Activated T-cell treated with anti-CD3 and anti-CD28 coated beads, Interleukin-2, amount 50 U/mL, for 1 hour (primary cell): Measurements from ENCODE around the gene CREG1.
"Not testable (repeated sequence)": the region's sequence is repeated elsewhere in the genome, so short reads cannot be mapped to it uniquely, and the experiment has no call there.

Source experiments
- DNase-seq: peaks from one replicate; pipeline ENCODE4 v3.0.0-alpha.2; 2020

CREG1 gene

DNA sequence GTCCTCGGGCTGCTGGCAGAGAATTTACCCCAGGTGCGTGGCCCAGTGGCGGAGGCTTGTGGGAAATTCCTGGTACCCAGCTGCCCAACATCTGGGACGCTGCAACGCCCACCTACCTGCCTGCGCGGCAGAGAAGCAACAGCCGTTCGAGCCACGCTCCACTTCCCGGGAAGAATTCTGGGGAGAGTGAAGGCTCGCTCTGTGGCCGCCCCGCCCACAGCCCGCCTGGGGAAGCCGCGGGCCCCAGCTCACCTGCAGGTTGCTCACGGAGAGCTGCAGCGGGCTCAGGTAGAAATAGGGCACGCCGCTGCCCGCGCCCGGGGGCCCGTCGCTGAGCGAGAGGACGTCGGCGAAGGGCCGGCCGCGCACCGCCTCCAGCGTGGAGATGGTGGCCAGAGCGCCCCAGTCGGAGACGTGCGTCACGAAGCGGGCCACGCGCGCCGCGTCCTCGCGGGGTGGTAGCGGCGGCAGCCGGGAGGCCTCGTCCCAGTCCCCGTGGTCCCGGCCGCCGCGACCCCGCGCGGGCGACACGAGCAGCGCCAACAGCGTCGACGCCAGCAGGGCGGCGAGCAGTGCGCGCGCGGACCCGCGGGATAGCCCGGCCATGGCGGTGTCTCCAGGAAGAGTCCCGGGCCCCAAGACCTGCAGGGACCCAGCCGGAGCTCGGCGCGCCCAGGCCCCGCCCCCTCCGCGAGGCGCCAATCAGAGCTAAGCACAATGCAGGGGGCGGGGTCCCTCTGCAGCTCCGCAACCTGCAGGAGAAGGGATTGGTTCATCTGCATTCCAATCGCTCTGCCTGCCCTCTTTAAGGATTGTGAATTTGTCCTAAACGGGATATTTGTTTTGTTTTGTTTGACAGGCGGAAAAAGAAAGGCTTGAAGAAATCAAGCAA, at the start of gene CREG1:
TSS of gene CREG1 (minus strand) at position 627 of the 892 bp plus-strand sequence.
- DNase-seq = peak; percentile 90

DNA sequence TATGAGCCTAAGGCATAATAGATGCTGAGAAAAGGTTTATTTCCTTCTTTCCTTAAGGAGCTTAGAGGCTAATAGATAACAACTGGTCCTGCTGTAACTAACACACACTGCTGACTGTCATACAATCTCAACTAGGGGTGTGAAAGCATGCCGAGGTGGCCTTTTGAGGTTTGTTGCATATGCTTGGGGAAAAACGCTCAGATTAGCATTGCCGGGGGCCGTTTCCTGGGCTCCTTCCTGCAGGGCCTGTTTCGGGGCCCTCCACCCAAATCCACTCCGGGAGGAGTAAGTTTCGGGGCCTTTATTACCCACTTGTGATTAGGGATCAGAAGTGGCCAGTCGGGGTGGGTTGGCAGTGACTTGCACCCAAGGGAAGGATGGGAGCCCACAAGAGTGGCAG, 49.3 kb upstream of the CREG1 start:
- DNase-seq = no peak

DNA sequence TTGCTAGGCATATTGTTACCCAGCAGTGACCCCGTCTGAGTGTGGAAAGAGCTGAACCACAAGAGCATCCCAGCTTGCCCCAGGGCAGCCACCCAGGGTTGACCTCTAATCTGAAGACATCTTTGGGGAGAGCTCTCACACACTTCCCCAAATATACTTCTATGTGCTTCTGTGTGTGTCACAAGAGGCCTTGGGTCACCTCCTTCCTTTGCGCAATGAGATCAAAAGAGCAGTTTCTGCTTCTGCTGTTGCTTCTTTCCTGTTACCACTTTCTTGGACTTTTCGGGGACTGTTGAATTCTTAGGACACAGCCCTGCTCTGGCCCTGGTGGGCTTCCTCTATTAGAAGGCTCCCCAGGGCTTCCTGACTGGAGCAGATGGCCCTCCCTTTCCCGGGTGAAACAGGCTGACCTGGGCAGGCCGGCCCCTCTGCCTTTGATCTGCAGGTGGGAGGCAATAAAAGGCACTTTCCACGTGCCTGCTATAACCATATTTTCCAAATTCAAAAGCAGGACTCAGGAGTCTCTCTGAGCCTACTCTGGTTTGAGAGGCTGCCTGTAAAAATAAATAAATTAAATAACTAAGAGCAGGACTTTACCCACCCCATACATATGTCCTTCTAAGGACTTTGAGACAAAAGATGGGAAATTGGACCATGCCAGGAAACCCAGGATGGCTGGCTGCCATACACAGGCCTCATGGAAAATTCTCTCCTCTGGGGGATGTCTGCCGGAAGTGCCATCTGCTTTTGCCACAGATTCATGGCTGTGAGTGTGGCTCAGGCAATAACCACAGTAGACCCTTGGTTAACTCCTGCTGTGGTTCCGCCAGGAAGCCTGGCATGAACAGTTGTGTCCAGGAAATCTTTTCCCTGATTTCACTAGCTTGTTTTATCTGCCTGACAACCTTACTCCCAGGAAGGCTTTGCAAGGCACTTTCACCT, 48.2 kb upstream of the CREG1 start:
- DNase-seq = no peak

DNA sequence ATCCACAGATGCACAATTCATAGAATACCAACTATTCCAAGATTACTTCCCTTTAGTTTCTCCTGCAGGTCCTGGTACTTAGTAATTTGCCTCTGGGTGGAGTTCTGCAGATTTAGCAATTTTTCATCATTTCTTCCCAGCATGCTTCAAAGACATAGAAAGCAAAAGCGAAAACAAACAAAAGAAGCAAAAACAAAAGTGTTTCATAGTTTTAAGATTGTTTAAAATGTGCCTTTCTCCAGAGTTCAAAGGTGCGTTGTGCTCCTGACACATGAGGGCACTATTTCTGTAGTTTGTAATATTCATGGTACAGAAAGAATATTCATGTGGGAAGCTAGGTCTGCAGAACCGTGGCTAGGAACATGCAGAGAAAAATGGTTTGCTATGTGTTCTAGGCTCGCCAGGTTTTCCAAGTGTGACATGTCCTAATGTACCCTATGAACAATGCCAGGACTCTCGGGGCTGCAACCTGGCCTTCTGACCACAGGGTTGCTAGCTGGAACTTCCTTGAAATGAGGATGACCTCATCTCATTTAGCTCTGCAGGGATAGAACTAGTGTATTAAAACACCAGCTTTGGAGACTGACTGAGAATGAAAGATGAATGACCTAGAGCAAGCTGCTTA, 46.5 kb upstream of the CREG1 start:
- DNase-seq = no peak

DNA sequence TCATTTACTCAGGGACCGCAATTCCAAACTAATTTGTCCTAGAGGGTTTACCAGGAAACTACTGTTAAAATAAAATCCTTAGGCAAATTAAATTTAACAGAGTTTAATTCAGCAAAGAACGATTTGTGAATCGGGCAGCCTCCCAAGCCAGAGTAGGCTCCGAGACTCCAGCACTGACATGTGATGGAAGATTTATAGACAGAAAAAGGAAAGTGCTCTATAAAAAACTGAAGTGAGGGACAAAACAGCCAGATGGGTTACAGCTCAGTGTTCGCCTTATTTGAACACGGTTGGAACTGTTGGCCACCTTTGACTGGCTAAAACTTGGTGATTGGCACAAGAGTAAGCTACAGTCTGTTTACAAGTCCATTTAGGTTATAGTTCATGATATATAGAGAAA, 41.3 kb upstream of the CREG1 start:
- DNase-seq = no peak

DNA sequence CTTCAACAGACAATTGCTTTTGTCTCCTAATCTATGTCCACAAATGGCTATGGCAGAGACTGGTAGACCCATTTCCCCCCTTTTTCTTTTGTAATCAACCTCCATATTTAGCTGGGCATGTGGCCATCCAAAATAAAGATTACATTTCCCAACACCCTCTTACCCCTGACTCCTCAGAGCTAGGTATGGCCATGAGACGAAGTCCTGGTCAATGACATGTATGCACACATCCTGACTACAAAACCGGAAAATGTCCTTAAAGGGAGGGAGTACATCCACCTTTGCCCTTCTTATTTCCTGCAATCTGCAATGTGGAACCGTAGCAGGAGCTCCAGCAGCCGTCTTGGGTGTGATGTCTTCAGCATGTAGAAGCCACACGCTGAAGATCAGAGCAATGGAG, 40.3 kb upstream of the CREG1 start:
- no peak for DNase-seq

DNA sequence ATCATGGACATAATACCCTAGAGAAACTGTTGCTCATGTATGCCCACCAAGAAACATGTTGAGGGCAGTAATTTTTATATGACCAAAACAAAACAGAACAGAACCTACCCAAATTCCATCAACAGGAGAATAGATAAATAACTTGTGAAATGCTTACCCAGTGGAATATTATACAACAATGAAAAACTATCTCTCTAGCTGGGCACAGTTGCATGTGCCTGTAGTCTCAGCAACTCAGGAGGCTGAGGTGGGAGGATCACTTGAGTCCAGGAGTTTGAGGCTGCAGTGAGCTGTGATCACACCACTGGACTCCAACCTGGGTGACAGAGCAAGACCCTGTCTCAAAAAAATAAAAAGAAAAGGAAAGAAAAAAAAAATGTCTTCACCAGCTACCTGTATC, 38.9 kb upstream of the CREG1 start:
- no peak for DNase-seq

DNA sequence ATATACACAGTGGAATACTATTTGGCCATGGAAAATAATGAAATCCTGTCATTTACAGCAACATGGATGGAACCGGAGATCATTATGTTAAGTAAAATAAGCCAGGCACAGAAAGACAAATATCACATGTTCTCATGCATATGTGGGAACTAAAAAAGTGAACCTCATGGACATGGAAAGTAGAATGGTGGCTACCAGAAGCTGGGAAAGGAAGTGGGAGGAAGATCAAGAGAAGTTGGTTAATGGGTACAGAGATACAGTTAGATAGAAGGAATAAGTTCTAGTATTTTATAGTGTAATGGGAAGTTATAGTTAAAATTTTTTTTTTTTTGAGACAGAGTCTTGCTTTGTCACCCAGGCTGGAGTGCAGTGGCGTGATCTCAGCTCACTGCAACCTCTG, 34.8 kb upstream of the CREG1 start:
- no peak for DNase-seq

DNA sequence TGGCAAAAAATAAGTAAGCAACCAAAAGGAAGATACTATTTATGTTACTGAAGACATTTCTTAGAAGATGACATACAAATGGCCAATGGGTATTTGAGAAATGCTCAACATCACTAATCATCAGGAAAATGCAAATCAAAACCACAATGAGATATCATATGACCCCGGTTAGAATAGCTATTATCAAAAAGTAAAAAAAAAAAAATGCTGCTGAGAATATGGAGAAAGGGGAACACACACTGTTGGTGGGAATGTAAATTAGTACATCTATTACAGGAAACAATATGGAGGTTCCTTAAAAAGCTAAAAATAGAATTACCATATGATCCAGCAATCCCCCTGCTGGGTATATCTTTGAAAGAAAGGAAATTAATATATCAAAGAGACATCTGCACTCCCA, 34.3 kb upstream of the CREG1 start:
- DNase-seq = no peak

DNA sequence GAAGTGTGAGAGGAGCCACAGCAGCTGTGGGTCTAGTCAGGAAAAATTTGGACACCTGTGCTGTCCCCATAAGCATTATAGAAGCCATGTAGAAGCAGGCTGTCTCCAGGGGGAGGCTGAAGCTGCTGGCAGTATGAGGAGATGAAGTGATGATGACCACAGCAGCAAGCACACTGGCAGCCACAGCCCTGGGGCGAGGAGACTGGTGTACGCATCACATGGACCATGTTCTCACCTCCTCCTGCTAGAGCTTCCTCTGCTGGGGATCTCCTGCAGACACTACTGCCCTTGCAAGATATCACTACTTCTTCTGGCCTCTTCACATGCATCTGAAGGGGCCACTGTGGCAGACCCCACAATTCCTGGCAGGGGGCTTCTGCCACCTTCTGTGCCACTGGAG, 33.8 kb upstream of the CREG1 start:
- DNase-seq = no peak

DNA sequence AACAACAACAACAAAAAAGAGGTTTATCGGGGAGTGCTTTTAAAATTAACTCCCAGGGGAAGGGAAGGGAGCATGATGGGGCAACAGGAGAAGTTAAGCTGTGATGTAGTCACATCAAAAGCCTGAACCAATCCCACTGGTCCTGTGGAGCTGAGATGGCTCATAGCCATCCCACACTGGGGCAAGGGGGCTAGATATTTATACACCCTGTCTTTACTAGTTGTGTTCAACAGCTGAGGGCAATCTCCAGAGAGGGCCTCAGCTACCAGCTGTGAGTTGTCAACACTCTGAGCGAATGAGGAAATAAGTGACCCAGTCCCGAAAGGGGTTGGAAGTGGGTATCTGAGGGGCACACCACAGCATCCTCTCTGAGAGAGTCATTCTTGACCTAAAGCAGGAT, 31.0 kb upstream of the CREG1 start:
- DNase-seq = no peak

DNA sequence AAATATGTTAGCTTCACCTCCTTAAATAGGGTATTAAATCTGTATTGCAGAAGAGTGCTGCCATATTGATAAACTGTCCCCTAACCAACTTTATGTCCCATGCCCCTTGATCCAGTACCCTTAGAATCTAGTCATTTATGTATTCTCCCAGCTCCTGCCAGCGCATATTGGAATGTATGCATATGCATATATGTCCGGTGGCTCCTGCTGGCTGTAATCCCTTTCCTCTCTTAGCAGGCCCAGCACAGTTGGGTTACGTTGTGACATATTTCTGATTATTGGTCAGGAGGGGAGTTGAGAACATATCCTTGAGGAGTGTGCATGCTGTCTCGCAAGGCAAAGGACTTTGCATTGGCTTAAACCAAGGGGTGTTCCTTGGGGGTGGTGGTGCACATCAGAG, 29.2 kb upstream of the CREG1 start:
- DNase-seq = no peak

DNA sequence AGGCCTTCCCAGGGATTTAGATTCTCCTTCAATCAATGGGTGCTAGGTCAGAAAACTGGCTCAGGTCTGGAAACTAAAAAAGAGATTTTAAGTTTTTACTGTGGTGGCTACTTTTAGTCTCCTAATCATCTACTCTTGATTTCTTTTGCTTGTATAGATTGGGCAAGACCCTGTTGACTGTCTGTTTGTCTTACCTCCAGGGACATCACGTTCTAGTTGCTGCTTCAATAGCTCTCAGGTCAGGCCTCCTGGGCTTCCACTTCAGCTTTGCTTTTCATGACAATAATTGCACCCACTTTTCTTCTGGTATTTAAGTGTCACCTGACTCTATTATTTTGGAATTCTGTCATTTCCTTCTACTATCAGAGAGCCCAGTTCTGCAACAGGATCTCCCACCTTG, 28.5 kb upstream of the CREG1 start:
- no peak for DNase-seq

DNA sequence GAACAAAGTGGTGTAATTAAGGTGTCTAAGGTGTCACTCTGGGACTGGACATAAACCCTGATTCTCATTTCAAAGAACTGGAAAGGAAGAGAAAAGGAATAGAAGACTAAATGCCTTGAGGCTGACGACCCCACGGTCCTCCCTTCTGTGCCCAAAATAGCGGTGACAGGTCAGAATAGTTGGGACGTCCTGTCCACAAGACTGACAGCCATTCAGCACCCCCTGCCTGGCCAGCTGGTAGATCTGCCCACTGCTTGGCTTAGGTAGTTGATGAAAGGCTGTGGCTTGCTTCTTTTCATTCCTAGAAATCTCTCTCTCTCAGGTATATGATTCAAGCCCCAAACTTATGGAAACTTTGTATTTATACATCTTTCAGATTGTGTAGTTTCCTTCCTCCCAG, 26.4 kb upstream of the CREG1 start:
- no peak for DNase-seq

DNA sequence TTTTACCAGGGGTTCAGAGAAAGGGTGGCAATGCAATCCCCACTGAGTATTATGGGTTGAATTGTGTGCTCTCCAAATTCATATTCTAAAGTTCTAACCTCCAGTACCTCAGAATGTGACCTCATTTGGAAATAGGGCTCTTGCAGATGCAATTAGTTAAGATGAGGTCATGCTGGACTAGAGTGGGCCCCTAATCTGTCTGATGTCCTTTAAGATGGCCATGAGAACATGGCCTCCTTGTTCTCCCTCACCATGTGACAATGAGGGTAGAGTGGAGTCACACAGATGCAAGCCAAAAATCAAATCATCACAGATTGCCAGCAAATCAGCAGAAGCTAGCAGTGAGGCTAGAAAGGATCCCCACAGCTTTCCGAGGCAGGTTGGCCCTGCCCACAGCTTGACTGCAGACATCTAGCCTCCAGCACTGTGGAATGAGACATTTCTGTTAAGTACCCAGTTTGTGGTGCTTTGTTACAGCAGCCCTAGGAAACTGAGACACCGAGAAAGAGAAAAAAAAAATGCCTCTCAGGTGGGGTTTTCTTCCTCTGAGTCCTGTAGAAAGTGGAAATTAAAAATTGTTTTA, 25.5 kb upstream of the CREG1 start:
- DNase-seq = no peak

DNA sequence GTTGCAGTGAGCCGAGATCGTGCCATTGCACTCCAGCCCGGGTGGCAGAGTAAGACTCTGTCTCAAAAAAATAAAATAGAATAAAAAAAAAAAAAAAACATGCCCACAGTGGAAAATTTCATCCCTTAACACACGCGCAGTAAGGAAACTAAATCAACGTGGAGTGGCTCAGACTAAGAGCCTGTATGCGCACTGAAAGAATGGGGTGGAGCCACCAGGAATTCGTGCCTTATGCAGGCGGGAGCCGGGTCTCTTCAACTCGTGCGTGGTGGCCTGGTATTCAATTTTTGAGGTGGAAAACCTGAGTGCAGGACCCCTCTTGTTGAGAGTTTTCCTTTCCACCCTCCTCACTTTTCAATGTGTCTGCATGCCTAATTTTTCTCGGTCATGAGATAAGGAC, 22.1 kb upstream of the CREG1 start:
- DNase-seq = no peak

DNA sequence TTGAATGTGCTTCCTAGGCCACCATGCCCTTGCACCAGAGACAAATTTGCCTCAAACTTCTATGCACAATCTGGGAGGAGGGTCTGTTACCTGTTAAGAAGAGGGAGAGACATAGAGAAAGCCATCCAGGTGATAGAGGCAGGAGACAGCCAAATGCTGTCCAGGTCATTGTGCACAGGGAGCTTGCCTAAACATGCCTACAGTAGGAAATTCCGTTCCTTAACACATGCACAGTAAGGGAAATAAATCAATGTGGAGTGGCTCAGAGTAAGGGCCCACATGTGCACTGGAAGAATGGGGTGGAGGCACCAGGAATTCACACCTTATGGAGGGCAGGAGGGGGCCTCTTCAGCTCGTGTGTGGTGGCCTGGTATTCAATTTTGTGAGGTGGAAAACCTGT, 19.5 kb upstream of the CREG1 start:
- no peak for DNase-seq

DNA sequence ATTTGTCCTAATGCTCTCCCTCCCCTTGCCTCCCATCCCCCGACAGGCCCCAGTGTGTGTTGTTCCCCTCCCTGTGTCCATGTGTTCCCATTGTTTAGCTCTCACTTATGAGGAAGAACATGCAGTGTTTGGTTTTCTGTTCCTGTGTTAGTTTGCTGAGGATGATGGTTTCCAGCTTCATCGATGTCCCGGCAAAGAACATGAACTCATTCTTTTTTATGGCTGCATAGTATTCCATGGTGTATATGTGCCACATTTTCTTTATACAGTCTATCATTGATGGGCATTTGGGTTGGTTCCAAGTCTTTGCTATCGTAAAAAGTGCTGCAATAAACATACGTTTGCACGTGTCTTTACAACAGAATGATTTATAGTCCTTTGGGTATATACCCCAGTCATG, 17.1 kb upstream of the CREG1 start:
- DNase-seq = not testable (repeated sequence)

DNA sequence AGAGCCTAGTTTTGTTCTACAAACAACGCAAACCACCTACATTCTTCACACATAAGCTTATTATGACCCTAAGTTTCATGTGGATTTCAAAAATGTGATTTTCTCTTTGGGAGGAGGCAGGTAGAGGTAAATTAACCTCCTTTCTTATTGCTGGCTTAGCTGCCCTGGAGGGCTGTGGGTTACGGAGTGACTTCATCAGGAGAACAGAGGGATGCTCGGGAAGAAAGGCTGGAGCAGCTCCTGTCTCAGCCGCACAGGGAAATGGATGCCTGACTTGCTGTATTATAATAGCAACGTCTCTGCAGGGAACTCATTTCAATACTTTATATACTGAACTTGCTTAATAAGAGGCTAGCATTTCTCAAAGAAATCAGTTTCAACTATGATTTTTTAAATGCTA, 14.1 kb upstream of the CREG1 start:
- no peak for DNase-seq

DNA sequence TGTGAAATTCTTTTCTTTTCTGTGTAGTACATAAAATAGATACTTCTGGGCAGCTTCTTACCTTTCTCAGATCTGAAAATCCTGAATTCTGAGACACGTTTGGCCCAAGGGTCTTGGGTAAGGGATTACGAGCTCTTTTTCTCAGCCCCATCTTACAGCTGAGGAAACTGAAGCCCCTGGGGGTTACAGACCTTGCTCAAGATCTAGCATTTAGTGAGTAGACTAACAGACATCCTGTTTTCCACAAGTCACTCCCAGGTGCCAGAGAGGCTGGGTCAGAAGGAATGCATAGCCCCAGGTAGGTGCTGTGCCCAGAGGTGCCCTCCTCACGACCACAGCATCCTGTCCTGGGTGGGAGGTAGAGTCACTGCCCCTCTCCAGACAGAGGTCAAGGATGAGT, 13.2 kb upstream of the CREG1 start:
- no peak for DNase-seq

DNA sequence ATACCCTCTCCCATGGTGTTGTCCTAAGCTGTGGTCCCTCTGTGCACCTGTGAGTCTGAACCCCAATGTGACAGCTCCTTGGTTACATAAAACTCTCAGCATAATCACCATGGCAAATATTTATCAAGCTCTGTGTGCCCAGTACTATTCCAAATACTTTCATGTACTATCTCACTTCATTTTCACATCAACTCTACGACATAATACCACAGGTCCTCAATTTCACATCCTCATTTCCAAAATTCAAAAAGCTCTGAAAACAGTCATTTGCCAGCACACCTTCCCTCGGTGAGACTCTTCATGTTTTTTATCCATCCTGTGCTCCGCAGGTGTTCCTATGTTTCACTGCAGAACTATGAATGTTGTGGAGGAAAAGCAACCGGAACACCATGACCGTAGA, 12.4 kb upstream of the CREG1 start:
- DNase-seq = no peak

DNA sequence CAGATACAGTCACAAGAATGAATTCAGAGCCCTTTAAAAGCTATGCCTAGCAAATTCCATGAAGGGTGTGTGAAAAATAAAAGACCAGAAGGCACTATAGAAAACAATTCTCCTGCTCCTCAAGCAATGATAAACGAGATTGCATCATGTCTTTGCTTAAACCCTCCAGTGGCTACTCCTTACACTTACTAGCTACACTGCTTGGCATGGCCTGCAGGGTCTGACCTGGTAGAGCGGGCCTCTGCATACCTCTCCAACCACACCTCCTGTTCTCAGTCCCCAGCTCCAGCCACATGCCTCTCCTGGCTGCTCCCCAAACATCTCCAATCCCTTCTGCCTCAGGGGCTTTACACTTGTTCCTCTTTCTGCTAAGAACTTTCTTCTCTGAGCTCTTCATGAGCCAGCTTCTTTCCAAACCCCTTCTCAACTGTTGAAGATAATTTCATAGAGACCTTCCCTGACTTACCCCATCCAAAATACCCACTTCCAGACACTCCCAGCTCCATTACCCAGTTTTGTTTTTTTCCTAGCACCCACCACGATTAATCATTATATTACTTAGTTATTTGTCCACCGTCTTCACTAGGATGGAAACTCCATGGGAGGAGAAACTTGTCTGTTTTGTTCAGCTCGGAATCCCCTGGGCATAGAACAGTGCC, 11.2 kb upstream of the CREG1 start:
- no peak for DNase-seq
